Suprapubic skin (tissue), 4 donors: ENCODE results near the gene ABRAXAS1. TPM values are rescaled to one million over a fixed set of nuclear protein-coding genes. Genes with fewer than 3 reads are reported as not detected.

ENCODE experiments used
- DNase-seq, 2 donors: peaks; one replicate each; pipeline ENCODE4 v3.0.0-alpha.2; 2019; ENCODE audit warnings: low spot score in 2 of 2
- H3K27ac ChIP-seq: fragments of 200-600 bp; sonication (generic); one replicate; pipeline ENCODE4 v1.5.1; 2019
- H3K27me3 ChIP-seq: fragments of 200-600 bp; sonication (generic); one replicate; pipeline ENCODE4 v1.5.1; 2019
- H3K36me3 ChIP-seq: fragments of 200-600 bp; sonication (generic); one replicate; pipeline ENCODE4 v1.5.1; 2019
- H3K4me1 ChIP-seq: fragments of 200-600 bp; sonication (generic); one replicate; pipeline ENCODE4 v1.5.1; 2019
- H3K4me3 ChIP-seq: fragments of 200-600 bp; sonication (generic); one replicate; pipeline ENCODE4 v1.5.1; 2019; ENCODE audit warnings: mild to moderate bottlenecking
- H3K9me3 ChIP-seq: fragments of 200-600 bp; sonication (generic); one replicate; pipeline ENCODE4 v1.5.1; 2019
- CTCF ChIP-seq, 2 donors: fragments of 200-600 bp in 1 of 2; fragments of 450-650 bp in 1 of 2; sonication (generic) in 1 of 2; IDR thresholded peaks; one replicate each; pipeline ENCODE4 v1.5.1; 2016 to 2019; ENCODE audit warnings: antibody characterized with exemption in 2 of 2, mild to moderate bottlenecking in 1 of 2, moderate library complexity in 1 of 2
- EP300 ChIP-seq: sonication (generic); formaldehyde crosslinking; IDR thresholded peaks from one replicate; pipeline ENCODE4 v1.6.1; 2017; ENCODE audit warnings: antibody characterized with exemption
- POLR2A ChIP-seq, 2 donors: fragments of 450-650 bp; IDR thresholded peaks; one replicate each; pipeline ENCODE4 v1.6.1; 2017; ENCODE audit warnings: antibody characterized with exemption in 2 of 2, mild to moderate bottlenecking in 2 of 2, moderate library complexity in 2 of 2
- POLR2AphosphoS5 ChIP-seq, 3 donors: sonication (generic); formaldehyde crosslinking; IDR thresholded peaks; one replicate each; pipeline ENCODE4 v1.6.1; 2017; ENCODE audit warnings: antibody characterized with exemption in 3 of 3
- WGBS: methylation state at CpG from one replicate; pipeline ENCODE4 v1.1.5; 2018; 5-methylcytosine and 5-hydroxymethylcytosine counted together
- total RNA-seq, 4 donors: library from RNA; depleted of rRNA; stranded (reverse); fragments of >200 nt; gene quantifications; one replicate each; pipeline ENCODE4 v1.1.0, GENCODE V29; 2016

The ABRAXAS1 gene
- total RNA-seq, 4 donors from 2014 or later: 6.5 to 11.4 (median 10.3) TPM

GRCh38 chr4:83490876-83491450 is 6.1 kb upstream of the ABRAXAS1 start:
- H3K9me3 ChIP-seq: no peaks in the 10 kb centered on the region
- H3K27me3 ChIP-seq: no peaks in the 10 kb centered on the region
- H3K36me3 ChIP-seq: no peaks in the 10 kb centered on the region
- TF ChIP-seq EP300: no peak
- peak in 1 of 2 donors; percentile 61 for TF ChIP-seq CTCF (IDR thresholded peaks at IDR 0.05)
- H3K4me3 ChIP-seq: no peak overlapping the region
- WGBS: 9% methylated on average over 1 of the region's 1 CpG
- H3K27ac ChIP-seq: no peak overlapping the region
- DNase-seq: no peak
- peaks cover under 1% of the 10 kb centered on the region for H3K4me1 ChIP-seq

- no peaks in the 10 kb centered on the region for H3K27me3 ChIP-seq
- no peak overlapping the region for H3K27ac ChIP-seq
- DNase-seq: no peak
- H3K36me3 ChIP-seq: no peaks in the 10 kb centered on the region
- H3K4me1 ChIP-seq: peaks cover 9% of the 10 kb centered on the region
- TF ChIP-seq POLR2A (IDR thresholded peaks at IDR 0.05) (no peak), POLR2AphosphoS5 (IDR thresholded peaks at IDR 0.05) (no peak), EP300 (no peak), CTCF (IDR thresholded peaks at IDR 0.05) (no peak)
- no peaks in the 10 kb centered on the region for H3K9me3 ChIP-seq
- H3K4me3 ChIP-seq: no peak overlapping the region
- WGBS: 13% methylated on average over 1 of the region's 1 CpG
These were observed 4.9 kb upstream of the ABRAXAS1 start for GRCh38 chr4:83489711-83490326.

DNA sequence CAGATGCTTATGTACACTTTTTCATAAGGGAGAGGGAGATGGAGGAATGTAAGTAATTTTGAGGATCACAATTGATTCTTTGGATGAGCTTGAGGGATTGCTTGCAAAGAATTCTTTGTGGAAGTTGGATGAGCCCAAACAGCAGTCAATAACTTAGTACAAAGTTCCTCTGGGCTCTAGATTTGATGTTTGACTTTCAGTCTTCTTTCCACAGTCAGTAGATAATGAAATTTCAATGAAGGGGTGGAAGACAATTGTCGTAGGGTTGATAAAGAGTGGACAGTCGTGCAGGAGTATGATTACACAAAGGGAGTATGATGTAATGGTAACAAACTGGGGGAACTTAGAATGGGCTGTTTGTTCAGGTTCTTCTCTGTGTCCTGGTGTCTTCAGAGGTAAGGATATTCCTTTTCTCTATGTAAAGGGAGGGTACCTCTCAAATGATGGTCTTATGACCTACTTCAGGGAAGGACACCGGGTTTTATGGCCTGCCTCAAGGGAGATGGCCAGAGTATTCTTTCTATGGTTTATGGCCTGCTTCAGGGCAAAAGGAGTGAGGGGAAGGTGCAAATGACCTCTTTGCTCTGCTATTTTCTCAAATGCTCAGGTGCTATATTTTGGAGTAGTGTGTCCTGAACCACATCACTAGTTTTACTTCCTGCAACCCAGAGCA is 1.7 kb upstream of the ABRAXAS1 start:
- H3K4me1 ChIP-seq: peaks cover 14% of the 10 kb centered on the region
- no peaks in the 10 kb centered on the region for H3K27me3 ChIP-seq
- WGBS: 84% methylated on average over 3 of the region's 3 CpGs
- no peaks in the 10 kb centered on the region for H3K36me3 ChIP-seq
- H3K27ac ChIP-seq: no peak overlapping the region
- H3K4me3 ChIP-seq: no peak overlapping the region
- DNase-seq: no peak
- no peaks in the 10 kb centered on the region for H3K9me3 ChIP-seq
- TF ChIP-seq POLR2A (IDR thresholded peaks at IDR 0.05) (no peak), POLR2AphosphoS5 (IDR thresholded peaks at IDR 0.05) (no peak), EP300 (no peak)

- Histone ChIP-seq H3K9me3 (no peaks in the 10 kb centered on the region), H3K4me1 (no peaks in the 10 kb centered on the region), H3K27ac (no peak overlapping the region), H3K27me3 (no peaks in the 10 kb centered on the region), H3K36me3 (peaks cover 16% of the 10 kb centered on the region), H3K4me3 (no peak overlapping the region)
- TF ChIP-seq POLR2AphosphoS5 (IDR thresholded peaks at IDR 0.05) (no peak), EP300 (no peak), POLR2A (IDR thresholded peaks at IDR 0.05) (no peak), CTCF (IDR thresholded peaks at IDR 0.05) (no peak)
- 93% methylated on average over 2 of the region's 2 CpGs for WGBS
- no peak for DNase-seq
These were observed 10.9 kb downstream of the ABRAXAS1 start for GRCh38 chr4:83473966-83474365.

- whole genome bisulfite sequencing: 80% methylated on average over 4 of the region's 4 CpGs
- no peak for DNase-seq
- TF ChIP-seq EP300 (no peak), CTCF (IDR thresholded peaks at IDR 0.05) (no peak), POLR2AphosphoS5 (IDR thresholded peaks at IDR 0.05) (no peak), POLR2A (IDR thresholded peaks at IDR 0.05) (no peak)
- no peaks in the 10 kb centered on the region for H3K4me1 ChIP-seq
- H3K36me3 ChIP-seq: peaks cover 22% of the 10 kb centered on the region
- no peak overlapping the region for H3K4me3 ChIP-seq
- H3K27ac ChIP-seq: no peak overlapping the region
- H3K9me3 ChIP-seq: no peaks in the 10 kb centered on the region
- no peaks in the 10 kb centered on the region for H3K27me3 ChIP-seq
These were observed 11.5 kb downstream of the ABRAXAS1 start for GRCh38 chr4:83473423-83473822.
